HCT116 (cell line): ENCODE measurements around the gene CDK16. TPM values are rescaled to one million over a fixed set of nuclear protein-coding genes. Genes with fewer than 3 reads are reported as not detected.
A peak's percentile ranks its signal among the peaks of the same experiment; 100 is the strongest.

Experiments used
- ATAC-seq: fragments of 200-7000 bp; cut with Tn5 transposase; 2 replicates; pipeline ENCODE4 v1.9.1; 2020; ENCODE audit warnings: mild to moderate bottlenecking, moderate library complexity
- BruUV-seq: library from RNA; stranded (reverse); fragments of 400-500 nt; replicated peaks from 2 replicates; lab custom pipeline; 2021; lab: Mats Ljungman, UMichigan
- CTCF ChIA-PET: fragments of 300-600 bp; sonication (Branson Sonifier 250); formaldehyde crosslinking; loops from one replicate; lab custom pipeline; 2021; ENCODE audit warnings: antibody characterized with exemption; lab: Charles Lee
- POLR2A ChIA-PET: fragments of 300-600, 350-600 bp; sonication (Branson Sonifier 250); formaldehyde crosslinking; loops from one replicate; lab custom pipeline; 2021; ENCODE audit warnings: antibody characterized with exemption; lab: Charles Lee
- RAD21 ChIA-PET, 2 experiments: fragments of 300-600 bp; sonication (Branson Sonifier 250); formaldehyde crosslinking; loops; one replicate each; lab custom pipeline; 2023; ENCODE audit warnings: low total read pairs in 2 of 2; ENCODE audit not compliant: uncharacterized antibody in 2 of 2, unreplicated experiment in 2 of 2, low non-redundant PET in 1 of 2; lab: Charles Lee
- DNase-seq: peaks from one replicate; pipeline ENCODE4 v3.0.0-alpha.2; 2010; ENCODE audit warnings: low read depth, low spot score
- H2AFZ ChIP-seq: fragments of 200-600 bp; shearing (Covaris generic), sonication (generic); 2 replicates; pipeline ENCODE4 v1.6.1; 2017; ENCODE audit warnings: low read depth, mixed run types, mixed read lengths, antibody characterized with exemption, low read length; ENCODE audit not compliant: poor library complexity, severe bottlenecking
- H3K27ac ChIP-seq: 2 replicates; pipeline ENCODE4 v1.5.1; 2012; ENCODE audit warnings: low read depth, low read length
- H3K27me3 ChIP-seq: fragments of 200-600 bp; sonication (generic); 2 replicates; pipeline ENCODE4 v1.6.1; 2016; ENCODE audit warnings: mixed run types, low read length, mixed read lengths; ENCODE audit not compliant: insufficient read depth
- H3K36me3 ChIP-seq, 2 experiments: fragments of 200-500 bp in 1 of 2; fragments of 200-600 bp in 1 of 2; sonication (Bioruptor generic) in 1 of 2; sonication (generic) in 1 of 2; 2 replicates each; pipeline versions ENCODE4 v1.5.1 to v1.6.1; 2014 to 2016; ENCODE audit warnings: low read length in 2 of 2, inconsistent platforms in 1 of 2, mixed read lengths in 1 of 2, mixed run types in 1 of 2; ENCODE audit not compliant: insufficient read depth in 2 of 2, control insufficient read depth in 1 of 2
- H3K4me1 ChIP-seq, 2 experiments: fragments of 200-600 bp in 1 of 2; sonication (generic) in 1 of 2; 2 replicates each; pipeline versions ENCODE4 v1.5.1 to v1.6.1; 2012 to 2017; ENCODE audit warnings: low read length in 2 of 2, inconsistent platforms in 1 of 2, mild to moderate bottlenecking in 1 of 2, mixed read lengths in 1 of 2, mixed run types in 1 of 2, moderate library complexity in 1 of 2; ENCODE audit not compliant: insufficient read depth in 2 of 2, control insufficient read depth in 1 of 2
- H3K4me2 ChIP-seq: fragments of 200-600 bp; sonication (generic); 2 replicates; pipeline ENCODE4 v1.6.1; 2017; ENCODE audit warnings: mixed run types, low read length, mixed read lengths
- H3K4me3 ChIP-seq, 2 experiments: fragments of 200-600 bp in 1 of 2; sonication (generic) in 1 of 2; replicated peaks in 1 of 2; 2 replicates each; pipeline ENCODE4 v1.5.1; 2011 to 2016; ENCODE audit warnings: low read length in 2 of 2, control low read depth in 1 of 2, low read depth in 1 of 2, mild to moderate bottlenecking in 1 of 2, mixed read lengths in 1 of 2, mixed run types in 1 of 2
- H3K79me2 ChIP-seq: fragments of 200-600 bp; sonication (generic); 2 replicates; pipeline ENCODE4 v1.6.1; 2017; ENCODE audit warnings: mild to moderate bottlenecking, mixed run types, low read length, moderate library complexity, mixed read lengths; ENCODE audit not compliant: insufficient read depth
- H3K9ac ChIP-seq: fragments of 200-600 bp; sonication (generic); 2 replicates; pipeline ENCODE4 v1.6.1; 2016; ENCODE audit warnings: low read length, mixed read lengths
- H3K9me2 ChIP-seq: fragments of 200-600 bp; sonication (generic), shearing (Covaris generic); 2 replicates; pipeline ENCODE4 v1.6.1; 2017; ENCODE audit warnings: mixed run types, mild to moderate bottlenecking, moderate library complexity; ENCODE audit not compliant: insufficient read depth
- H3K9me3 ChIP-seq, 2 experiments: fragments of 200-500 bp in 1 of 2; fragments of 200-600 bp in 1 of 2; sonication (Bioruptor generic) in 1 of 2; sonication (generic) in 1 of 2; 2 replicates each; pipeline ENCODE4 v1.6.1; 2014 to 2017; ENCODE audit warnings: low read length in 2 of 2, mixed read lengths in 2 of 2, inconsistent platforms in 1 of 2, low read depth in 1 of 2, mild to moderate bottlenecking in 1 of 2, mixed run types in 1 of 2, moderate library complexity in 1 of 2; ENCODE audit not compliant: control insufficient read depth in 1 of 2, insufficient read depth in 1 of 2
- H4K20me1 ChIP-seq: fragments of 200-600 bp; sonication (generic), shearing (Covaris generic); 2 replicates; pipeline ENCODE4 v1.6.1; 2017; ENCODE audit warnings: mixed run types, mild to moderate bottlenecking, moderate library complexity; ENCODE audit not compliant: insufficient read depth
- ATF3 ChIP-seq: IDR thresholded peaks from 2 replicates; pipeline ENCODE4 v1.6.1; 2012
- CBX3 ChIP-seq: IDR thresholded peaks from 2 replicates; pipeline ENCODE4 v1.6.1; 2012; ENCODE audit warnings: low read depth
- EGR1 ChIP-seq: IDR thresholded peaks from 2 replicates; pipeline ENCODE4 v1.6.1; 2012; ENCODE audit warnings: low read depth
- ELF1 ChIP-seq: IDR thresholded peaks from 2 replicates; pipeline ENCODE4 v1.6.1; 2012; ENCODE audit warnings: low read depth, borderline replicate concordance
- EZH2 ChIP-seq: fragments of 200-600 bp; sonication (generic); IDR thresholded peaks from 2 replicates; pipeline ENCODE4 v1.6.1; 2017; ENCODE audit warnings: antibody characterized with exemption, mixed run types
- FOSL1 ChIP-seq: IDR thresholded peaks from 2 replicates; pipeline ENCODE4 v1.6.1; 2012; ENCODE audit warnings: low read depth
- JUND ChIP-seq: IDR thresholded peaks from 2 replicates; pipeline ENCODE4 v1.6.1; 2012
- MAX ChIP-seq: IDR thresholded peaks from 2 replicates; pipeline ENCODE4 v1.6.1; 2012
- POLR2AphosphoS5 ChIP-seq: IDR thresholded peaks from 2 replicates; pipeline ENCODE4 v1.6.1; 2011; ENCODE audit warnings: mild to moderate bottlenecking, low read depth, low read length, moderate library complexity
- RAD21 ChIP-seq: IDR thresholded peaks from 2 replicates; pipeline ENCODE4 v1.6.1; 2012; ENCODE audit warnings: low read depth, mild to moderate bottlenecking
- SIN3A ChIP-seq: IDR thresholded peaks from 2 replicates; pipeline ENCODE4 v1.6.1; 2012; ENCODE audit warnings: low read depth
- SRF ChIP-seq: IDR thresholded peaks from 2 replicates; pipeline ENCODE4 v1.6.1; 2012; ENCODE audit warnings: low read depth
- TCF7L2 ChIP-seq: IDR thresholded peaks from 2 replicates; pipeline ENCODE4 v1.7.0; 2011; ENCODE audit warnings: borderline replicate concordance, inconsistent platforms; ENCODE audit not compliant: insufficient read depth, insufficient read length; ENCODE audit errors: extremely low read depth
- YY1 ChIP-seq: IDR thresholded peaks from 2 replicates; pipeline ENCODE4 v1.6.1; 2011; ENCODE audit warnings: low read length, low read depth, moderate library complexity, mild to moderate bottlenecking; ENCODE audit not compliant: insufficient replicate concordance; ENCODE audit errors: extremely low read depth
- intact Hi-C: fragments of 100-400 bp; cut with micrococcal nuclease; formaldehyde crosslinking; loops from 2 replicates; pipeline ENCODE4 v1.10.0; 2022
- total RNA-seq: library from RNA; stranded (reverse); gene quantifications from one replicate; pipeline ENCODE4 v1.2.1, GENCODE V29; 2021; ENCODE audit not compliant: unreplicated experiment

Gene CDK16
- total RNA-seq, 1 experiment from 2014 or later = 131 TPM

GRCh38 chrX:47247206-47247998, 28.9 kb downstream of the CDK16 start:
- no peak for DNase-seq
- Histone ChIP-seq H2AFZ (no peak overlapping the region), H3K4me1 (no peaks in the 10 kb centered on the region), H3K9me3 (no peaks in the 10 kb centered on the region), H3K9ac (no peak overlapping the region), H3K27ac (no peak overlapping the region), H3K9me2 (no peaks in the 10 kb centered on the region), H3K27me3 (no peaks in the 10 kb centered on the region), H3K4me3 (no peak overlapping the region), H4K20me1 (no peaks in the 10 kb centered on the region), H3K36me3 (no peaks in the 10 kb centered on the region), H3K4me2 (no peak overlapping the region), H3K79me2 (no peaks in the 10 kb centered on the region)
- TSS peak; percentile 19 for BruUV-seq
- TF ChIP-seq SIN3A (no peak), TCF7L2 (no peak), POLR2AphosphoS5 (no peak), FOSL1 (no peak), SRF (no peak), CBX3 (no peak), RAD21 (no peak), ATF3 (no peak), ELF1 (no peak), EGR1 (no peak), YY1 (no peak), MAX (no peak), EZH2 (no peak), JUND (no peak)
- ATAC-seq = no peak
- POLR2A ChIA-PET = no interaction called here
- CTCF ChIA-PET = no interaction called here
- intact Hi-C loops = no loop called here
- RAD21 ChIA-PET = no interaction called here
